GM19240 (cell line): ENCODE measurements around the gene NFAM1.

ENCODE experiments used
- DNase-seq: peaks from one replicate; pipeline ENCODE4 v3.0.0; 2011; ENCODE audit warnings: low spot score; ENCODE audit not compliant: insufficient read length

Gene NFAM1

DNA sequence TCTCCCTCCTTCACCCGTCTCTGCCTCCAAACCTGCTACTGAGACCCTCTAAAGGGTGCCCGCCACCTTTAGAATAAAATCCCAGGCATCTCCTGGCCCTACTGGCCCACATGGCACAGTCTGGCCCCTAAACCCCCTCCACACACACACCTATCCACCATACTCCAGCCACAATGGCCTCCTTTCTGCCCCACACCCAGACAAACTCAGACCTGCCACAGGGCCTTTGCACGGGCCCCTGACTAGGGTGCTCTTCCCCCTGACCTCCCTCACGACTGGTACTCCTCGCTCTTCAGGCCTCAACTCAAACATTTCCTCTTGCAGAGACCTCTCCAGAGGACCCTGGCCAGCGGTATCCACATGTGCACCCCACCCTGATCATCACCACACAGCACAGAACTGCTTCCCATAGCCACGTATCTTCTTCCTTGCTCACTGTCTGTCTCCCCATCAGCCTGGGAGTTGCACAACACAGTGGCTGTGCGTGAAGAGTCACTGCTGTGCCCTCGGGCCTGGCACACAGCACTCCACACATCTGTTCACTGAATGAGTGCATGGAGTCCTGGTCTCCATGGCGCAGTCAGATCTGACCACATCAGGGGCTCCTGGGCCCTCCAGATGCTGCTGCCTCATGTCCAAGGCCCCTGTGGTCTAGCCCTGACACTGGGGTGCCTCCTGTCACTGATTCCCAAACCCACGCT is 95.5 kb downstream of the NFAM1 start:
- DNase-seq: no peak

DNA sequence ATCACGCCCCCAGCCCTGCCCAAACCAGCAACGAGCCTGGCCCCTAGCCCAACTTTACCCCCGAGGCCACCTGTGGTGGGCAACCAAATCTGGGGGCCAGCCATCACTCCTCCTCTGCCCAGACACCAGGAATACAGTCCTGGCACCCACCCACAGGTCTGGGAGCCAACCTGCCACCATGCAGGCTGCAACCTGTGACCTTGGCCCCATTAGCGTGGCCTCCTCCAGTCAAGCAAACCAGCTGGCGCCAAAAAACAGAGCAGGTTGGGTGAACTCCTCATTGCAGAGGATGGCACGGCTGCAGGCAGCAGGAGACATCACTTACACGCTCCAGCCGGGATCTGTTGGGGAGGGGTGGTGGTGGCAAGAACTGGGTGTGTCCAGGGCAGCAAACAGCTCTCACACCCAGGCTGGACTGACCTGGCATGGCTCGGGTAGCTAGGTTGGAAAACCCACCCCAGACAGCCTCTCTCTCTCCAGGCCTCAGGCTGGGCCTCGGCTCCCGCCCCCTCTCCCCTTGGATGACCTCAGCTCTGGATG is 96.3 kb downstream of the NFAM1 start:
- DNase-seq: no peak

DNA sequence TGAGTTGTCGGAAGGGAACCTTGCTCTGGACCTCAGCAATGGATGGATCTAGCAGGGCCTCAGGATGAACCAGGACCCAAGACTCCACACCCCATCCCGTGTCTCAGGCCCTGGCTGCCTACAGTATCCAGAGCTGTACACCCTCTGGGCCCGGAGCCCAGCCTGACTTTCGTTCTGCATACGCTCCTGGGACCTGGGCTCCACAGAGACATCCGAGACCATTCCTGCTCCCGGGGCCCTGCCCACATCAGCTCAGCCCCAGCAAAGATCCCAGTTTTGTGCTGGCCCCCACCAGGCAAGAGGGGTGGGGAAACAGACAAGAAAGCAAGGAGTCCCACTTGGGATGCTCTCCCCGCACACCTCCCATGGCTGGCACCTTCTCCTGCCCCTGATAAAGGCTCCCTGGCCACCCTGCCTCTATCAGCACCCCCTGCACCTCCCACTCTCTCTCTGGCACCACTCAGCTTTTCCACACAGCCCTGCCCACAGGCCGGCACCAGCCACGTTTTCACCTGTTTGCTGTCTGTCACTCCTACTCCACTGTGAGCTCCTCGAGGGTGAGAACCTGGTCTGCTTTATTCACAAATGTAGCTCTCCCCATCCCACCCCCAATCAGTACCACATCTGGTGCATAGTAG is 97.2 kb downstream of the NFAM1 start:
- DNase-seq: no peak

DNA sequence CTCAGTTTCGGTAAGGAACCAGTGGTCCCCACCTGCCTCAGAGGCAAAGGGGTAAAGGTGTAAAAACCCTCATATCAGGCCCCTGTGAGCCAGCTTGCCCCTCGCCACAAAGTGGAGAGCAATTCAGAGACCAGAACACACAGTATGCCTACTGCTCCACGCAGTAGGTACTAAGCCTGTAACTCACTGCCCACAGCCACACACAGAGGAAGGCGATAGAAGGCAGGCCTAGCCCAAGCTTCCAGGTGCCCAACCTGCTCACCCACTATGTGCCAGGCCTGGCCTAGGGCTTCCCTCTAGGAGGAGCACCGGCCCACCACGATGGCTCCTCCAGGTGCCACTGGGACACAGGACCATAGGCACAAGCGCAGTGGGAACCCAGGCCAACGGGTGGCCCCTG is 98.7 kb downstream of the NFAM1 start:
- no peak for DNase-seq

DNA sequence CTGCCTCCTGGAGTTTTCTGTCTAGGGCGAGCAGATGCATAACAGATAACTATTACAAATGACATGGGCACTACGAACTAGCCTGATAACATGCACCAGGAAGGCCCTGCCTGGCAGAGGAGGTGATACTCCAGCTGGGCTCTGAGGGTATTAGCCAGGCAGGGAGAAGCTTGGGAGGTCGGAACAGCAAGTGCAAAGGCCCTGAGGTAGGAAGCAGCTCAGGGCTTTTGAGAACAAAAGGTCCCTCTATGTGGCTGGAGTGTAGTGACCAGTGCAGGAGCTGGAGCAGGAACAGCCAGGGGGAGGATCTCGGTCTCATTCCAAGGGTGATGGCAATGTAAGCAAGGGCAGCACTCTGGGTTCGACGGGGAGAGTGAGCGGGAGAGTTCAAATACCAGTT is 100.1 kb downstream of the NFAM1 start:
- DNase-seq: no peak

DNA sequence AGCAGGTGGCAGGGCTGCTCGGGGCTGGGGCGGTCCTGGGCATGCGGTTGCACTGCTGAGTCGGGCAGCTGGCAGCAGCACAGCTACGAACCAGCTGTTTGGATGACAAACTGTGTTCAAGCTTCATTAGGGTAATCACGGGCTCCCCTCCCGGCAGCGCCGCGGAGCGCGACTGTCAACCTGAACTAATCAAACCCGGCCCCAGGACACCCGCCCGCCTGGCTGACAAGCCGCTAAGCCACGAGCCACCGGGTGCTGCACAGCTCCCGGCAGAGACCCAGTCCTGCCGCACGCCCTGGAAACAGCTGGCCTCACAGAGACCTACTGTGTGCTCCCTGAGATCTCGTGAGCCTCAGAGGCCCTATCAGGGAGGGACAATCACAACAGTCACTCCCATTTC is 101.2 kb downstream of the NFAM1 start:
- no peak for DNase-seq
